Right renal pelvis (tissue), 4 donors: Measurements from ENCODE around the gene BAZ1B. TPM values are rescaled to one million over a fixed set of nuclear protein-coding genes. Genes with fewer than 3 reads are reported as not detected.

Experiments used
- DNase-seq, 4 donors: peaks; one replicate each; pipeline ENCODE4 v3.0.0-alpha.2; 2013; ENCODE audit warnings: low read depth in 4 of 4, low spot score in 3 of 4, missing footprints in 1 of 4
- polyA plus RNA-seq, 4 donors: library from polyadenylated mRNA; unstranded; fragments of 120-200 nt; gene quantifications; one replicate each; pipeline ENCODE4 v1.2.1, GENCODE V29; 2013; ENCODE audit not compliant: insufficient read length in 4 of 4

The BAZ1B gene
- polyA plus RNA-seq, 4 donors = 69.0 to 78.0 (median 73.6) TPM

- no peak for DNase-seq
These were observed 130.7 kb downstream of the BAZ1B start for GRCh38 chr7:73391396-73391795.

Other genes starting within 250 kb of the BAZ1B start
- gene NSUN5, start 213.5 kb downstream of the BAZ1B start, polyA plus RNA-seq = 10 to 100 TPM; 15.0 to 22.5 (median 16.6) TPM
- gene TRIM50, start 194.2 kb downstream of the BAZ1B start, polyA plus RNA-seq = under 1 TPM; 0.12 to 0.24 (median 0.22) TPM
- gene FKBP6, start 194.1 kb downstream of the BAZ1B start, polyA plus RNA-seq = under 1 TPM; 0.13 to 0.42 (median 0.26) TPM
- gene FZD9, start 88.5 kb downstream of the BAZ1B start, polyA plus RNA-seq = under 1 TPM; 0.29 to 0.64 (median 0.47) TPM
- 10 to 100 TPM; 37.3 to 43.0 (median 39.5) TPM for gene BCL7B, start 35.4 kb upstream of the BAZ1B start, polyA plus RNA-seq
- gene TBL2, start 56.3 kb upstream of the BAZ1B start, polyA plus RNA-seq = 10 to 100 TPM; 38.9 to 46.2 (median 41.1) TPM
- gene MLXIPL, start 102.2 kb upstream of the BAZ1B start, polyA plus RNA-seq = 1 to 10 TPM; 2.6 to 5.1 (median 4.3) TPM
- 10 to 100 TPM; 12.1 to 19.4 (median 14.7) TPM for gene VPS37D, start 145.5 kb upstream of the BAZ1B start, polyA plus RNA-seq
- 10 to 100 TPM; 11.5 to 12.8 (median 11.7) TPM for gene DNAJC30, start 161.2 kb upstream of the BAZ1B start, polyA plus RNA-seq
- gene BUD23, start 161.3 kb upstream of the BAZ1B start, polyA plus RNA-seq = 100 to 1,000 TPM in 1 of 4 donors, 10 to 100 TPM in 3; 79.9 to 104 (median 88.3) TPM
- gene STX1A, start 197.4 kb upstream of the BAZ1B start, polyA plus RNA-seq = 10 to 100 TPM in 1 of 4 donors, 1 to 10 TPM in 3; 7.3 to 11.2 (median 8.8) TPM
- 10 to 100 TPM; 27.7 to 31.2 (median 29.6) TPM for gene ABHD11, start 216.5 kb upstream of the BAZ1B start, polyA plus RNA-seq
- gene CLDN3, start 248.0 kb upstream of the BAZ1B start, polyA plus RNA-seq = 10 to 100 TPM; 32.9 to 69.5 (median 42.5) TPM